Right kidney (tissue), 1 donor: ENCODE results near the gene SGTA.

Source experiments
- DNase-seq: peaks from one replicate; pipeline ENCODE4 v3.0.0-alpha.2; 2016

The SGTA gene

DNA sequence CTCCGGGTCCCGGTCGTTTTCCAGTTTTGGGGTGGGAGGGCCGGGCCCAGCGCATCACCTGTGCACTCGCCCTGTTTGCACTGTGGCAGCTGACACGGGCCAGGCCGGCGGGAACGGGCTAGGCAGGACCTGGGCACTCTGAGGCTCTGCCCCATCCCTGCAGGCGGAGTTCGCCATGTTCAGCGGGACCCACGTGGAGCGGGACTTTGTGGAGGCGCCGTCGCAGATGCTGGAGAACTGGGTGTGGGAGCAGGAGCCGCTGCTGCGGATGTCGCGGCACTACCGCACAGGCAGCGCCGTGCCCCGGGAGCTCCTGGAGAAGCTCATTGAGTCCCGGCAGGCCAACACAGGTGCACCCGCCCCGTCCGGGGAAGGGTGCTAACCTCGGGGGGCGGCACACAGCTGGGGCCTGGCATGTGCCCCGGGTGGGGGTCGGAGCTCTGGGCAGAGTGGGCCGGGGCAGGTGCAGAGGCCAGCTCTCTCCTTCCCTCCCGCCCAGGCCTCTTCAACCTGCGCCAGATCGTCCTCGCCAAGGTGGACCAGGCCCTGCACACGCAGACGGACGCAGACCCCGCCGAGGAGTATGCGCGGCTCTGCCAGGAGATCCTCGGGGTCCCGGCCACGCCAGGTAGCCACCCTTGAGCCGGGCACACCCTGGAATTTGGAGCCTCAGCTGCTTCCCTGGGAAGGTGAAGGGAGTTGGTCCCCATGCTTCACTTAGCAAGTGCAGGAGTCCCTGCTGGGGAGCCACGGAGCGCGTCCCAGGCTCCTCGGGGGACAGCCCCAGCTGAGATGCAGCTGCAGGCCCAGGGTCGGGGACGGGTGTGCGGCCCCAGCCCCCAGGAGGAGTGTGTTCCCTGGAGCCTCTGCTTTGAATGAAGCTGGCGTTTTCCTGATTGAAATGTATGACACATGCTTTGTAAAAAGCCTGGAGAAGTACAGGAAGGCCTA lies 27.3 kb upstream of the SGTA start:
- no peak for DNase-seq

DNA sequence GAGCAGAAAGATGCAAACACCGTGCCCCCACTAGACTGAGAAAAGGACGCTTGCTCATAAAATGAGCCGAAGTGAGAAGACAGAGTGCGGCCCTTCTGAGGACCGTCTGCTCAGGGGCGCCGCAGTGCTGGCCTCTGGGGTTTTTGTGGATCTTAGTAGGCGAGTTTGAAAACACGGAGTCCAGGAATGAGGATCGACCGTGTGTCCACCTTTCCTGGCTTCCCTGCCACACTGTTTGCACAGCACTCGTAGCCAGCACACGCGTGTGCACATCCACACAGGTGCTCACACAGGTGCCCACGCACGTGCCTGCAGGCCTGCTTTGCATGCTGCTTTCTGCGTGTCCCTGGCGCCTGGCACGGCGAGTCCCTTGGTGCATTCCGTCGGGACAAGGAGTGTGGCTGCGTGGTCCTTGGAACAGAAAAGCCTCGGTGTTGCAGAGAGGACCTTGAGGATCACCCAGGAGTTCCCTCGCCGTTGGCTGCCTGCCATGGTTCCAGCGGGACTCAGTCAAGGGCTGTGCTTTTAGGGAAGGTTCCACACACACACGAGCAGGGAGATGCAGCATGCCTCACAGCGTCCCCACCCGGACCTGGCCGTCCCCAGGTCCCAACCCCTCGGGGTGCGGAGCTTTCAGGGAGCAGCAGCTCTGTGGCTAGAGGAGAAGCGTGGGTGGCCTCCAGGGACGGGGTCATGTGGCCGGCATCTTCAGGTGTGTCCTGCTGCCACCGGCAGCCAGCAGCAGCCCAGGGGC lies 26.5 kb upstream of the SGTA start:
- DNase-seq: no peak

DNA sequence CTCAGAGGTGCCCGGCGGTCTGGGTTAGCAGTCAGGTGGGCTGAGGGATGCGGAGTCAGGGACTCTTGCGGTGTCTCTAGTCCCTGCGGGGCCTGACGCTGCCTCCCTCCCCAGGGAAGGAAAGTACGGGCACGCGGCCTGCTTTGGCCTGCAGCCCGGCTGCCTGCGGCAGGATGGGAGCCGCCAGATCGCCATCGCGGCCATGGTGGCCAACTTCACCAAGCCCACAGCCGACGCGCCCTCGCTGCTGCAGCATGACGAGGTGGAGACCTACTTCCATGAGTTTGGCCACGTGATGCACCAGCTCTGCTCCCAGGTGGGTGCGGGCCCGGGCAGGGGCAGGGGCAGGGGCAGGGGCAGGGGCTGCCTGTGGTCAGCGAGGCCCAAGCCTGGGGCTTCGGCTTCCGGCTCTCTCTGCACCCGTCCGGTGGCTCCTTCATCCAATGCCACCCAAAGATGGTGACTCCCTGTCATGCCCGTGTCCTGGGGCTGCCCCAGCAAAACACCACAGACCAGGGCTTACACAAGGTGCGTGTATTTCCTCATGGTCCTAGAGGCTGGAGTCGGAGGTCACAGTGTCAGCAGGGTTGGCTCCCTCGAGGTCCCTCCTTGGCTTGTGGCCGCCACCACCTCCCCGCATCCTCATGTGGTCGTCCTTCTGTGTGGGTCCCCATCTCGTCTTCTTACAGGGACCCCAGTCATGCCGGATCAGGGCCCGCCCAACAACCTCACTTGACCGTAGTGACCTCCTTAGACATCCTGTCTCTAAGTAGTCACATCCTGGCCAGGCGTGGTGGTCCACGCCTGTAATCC lies 25.3 kb upstream of the SGTA start:
- DNase-seq: no peak

DNA sequence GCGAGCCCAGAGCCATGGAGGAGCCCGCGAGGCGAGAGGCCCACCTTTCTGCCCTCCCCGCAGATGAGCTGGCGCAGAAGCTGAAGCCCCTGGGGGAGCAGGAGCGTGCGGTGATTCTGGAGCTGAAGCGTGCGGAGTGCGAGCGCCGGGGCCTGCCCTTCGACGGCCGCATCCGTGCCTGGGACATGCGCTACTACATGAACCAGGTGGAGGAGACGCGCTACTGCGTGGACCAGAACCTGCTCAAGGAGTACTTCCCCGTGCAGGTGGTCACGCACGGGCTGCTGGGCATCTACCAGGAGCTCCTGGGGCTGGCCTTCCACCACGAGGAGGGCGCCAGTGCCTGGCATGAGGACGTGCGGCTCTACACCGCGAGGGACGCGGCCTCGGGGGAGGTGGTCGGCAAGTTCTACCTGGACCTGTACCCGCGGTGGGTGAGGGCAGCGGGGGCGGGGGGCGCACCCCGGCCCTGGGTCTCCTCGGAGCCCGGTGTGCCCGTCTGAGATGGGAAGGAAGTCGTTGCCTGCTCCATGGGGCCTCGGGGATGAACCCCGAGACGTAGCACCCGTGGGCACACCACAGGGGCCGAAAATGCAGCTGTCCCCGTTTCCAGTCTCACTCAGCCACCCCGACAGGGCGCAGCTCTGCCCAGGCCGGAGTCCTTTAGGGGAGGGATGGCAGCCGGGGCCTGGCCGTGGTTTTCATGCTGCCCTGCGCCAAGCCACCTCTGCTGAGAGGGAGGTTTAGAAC lies 24.5 kb upstream of the SGTA start:
- no peak for DNase-seq

DNA sequence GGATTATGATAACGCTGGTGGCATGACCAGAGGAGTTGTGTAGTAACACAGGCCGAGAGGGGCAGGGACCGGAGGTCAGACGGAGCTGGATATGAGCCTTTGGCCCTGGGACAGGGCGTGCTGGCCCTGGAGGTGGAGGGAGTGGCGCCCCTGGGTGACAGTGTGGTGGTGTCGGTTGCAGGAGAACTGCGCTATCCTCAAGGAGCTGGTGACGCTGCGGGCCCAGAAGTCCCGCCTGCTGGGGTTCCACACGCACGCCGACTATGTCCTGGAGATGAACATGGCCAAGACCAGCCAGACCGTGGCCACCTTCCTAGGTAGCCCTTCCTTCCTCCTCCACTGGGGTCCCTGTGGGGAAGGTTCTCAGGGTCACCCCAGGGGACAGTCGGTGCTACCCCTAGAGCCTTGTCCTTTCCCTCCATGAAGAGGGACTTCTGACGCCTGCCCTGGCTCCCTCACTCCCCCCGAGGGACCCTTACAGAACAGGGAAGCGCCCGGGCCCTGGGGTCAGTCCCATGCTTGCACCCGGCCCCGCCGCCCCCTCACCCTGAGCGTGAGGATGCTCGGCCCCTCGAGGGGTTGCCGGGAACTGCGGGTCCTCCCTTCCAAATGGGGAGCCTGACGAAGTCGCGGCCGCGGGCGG lies 23.8 kb upstream of the SGTA start:
- DNase-seq: no peak

DNA sequence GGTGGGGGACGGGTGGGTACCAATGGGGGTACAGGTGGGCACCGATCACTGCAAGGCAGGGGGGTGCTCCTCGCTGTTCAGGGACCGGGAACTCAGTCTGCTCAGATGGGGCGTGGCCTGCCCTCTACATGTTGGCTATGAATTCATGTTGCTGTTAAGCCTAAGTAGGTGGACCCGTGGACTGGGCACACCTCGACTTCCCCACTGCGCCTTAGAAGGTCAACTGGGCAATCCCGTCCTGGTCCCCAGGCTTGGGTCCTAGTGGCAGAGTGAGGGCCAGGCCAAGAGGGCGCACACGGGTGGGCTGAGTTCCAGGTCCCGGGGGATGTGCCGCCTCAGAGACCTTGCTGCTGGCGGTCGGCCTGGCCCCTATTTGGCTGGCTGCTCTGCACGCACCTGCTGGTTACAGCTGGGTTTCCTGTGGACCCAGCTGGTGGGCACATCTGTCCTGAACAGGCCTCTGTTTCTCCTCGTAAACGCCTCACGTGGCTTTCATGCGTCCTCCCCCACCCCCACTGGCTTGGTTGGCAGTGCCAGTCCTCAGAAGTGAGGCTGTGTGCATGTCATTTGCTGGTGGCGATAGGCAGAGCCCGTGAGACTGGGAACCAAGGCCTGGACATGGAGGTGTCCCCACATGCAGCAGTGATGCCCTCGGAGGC lies 23.0 kb upstream of the SGTA start:
- DNase-seq: no peak

DNA sequence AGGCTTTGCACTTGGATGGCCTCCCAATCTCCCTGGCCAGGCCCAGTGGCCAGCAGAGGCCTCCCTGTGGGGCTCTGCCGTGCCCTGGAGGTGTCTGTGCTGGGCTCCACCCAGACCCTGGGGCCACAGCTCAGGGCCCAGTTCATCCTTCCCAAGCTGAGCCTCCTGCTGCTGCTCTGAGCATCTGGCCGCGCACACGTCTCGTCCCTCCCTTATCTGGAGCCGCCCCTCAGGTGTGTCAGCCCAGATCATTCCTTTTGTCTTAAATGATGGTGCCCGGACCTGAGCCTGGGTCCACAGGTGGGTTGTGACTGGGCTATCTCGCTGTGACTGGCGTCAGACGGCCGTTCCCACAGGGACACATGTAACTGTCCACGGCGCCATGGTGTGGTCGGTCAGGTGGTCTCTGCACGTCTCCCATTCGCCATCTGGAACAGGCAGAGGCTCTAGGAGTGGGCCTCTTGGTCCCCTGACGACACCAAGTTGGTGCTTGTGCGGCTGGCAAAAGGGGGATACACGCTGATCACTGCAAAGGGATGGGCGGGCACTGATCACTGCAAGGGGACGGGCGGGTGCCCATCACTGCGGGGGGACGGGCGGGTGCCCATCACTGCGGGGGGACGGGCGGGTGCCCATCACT lies 22.3 kb upstream of the SGTA start:
- DNase-seq: no peak

DNA sequence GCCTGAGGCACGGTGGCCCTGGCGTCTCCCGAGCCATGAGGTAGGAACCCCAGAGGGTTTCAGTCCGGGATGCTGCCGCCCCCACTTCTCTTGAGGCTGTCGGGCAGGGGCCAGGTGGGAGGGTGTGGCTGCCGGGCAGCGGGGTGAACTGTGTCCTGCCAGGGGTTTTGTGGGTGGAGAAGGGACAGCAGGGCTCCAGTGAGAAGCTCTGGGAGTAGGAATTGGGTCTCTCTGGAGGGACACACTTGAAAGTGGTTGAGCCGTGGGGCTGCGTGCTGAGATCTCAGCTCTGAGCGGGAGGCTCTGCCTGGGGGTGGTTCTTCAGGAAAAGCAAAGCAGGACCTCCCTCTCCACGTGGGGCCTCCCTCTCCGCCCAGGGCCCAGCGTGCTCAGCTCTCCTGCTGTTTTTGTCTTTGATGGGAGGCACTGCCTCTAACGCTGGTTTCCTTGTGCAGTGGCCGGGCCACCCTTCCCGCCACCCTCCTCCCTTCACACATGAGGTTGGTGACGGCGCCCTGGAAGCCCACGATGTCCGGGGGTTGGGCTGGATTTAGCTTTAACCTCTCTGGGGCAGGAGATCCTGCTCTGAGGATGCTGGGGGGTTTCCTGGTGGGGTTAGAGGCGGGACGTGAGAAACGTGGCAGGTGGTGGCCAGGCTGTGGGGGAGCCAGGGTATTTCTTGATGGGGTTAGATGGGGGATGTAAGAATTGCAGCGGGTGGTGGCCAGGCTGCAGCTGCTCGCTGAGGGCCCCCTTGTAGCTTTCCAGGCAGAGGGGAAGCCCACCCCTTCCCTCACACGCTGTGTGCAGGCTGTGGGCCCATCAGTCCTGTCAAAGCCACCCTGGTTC lies 21.3 kb upstream of the SGTA start:
- no peak for DNase-seq

DNA sequence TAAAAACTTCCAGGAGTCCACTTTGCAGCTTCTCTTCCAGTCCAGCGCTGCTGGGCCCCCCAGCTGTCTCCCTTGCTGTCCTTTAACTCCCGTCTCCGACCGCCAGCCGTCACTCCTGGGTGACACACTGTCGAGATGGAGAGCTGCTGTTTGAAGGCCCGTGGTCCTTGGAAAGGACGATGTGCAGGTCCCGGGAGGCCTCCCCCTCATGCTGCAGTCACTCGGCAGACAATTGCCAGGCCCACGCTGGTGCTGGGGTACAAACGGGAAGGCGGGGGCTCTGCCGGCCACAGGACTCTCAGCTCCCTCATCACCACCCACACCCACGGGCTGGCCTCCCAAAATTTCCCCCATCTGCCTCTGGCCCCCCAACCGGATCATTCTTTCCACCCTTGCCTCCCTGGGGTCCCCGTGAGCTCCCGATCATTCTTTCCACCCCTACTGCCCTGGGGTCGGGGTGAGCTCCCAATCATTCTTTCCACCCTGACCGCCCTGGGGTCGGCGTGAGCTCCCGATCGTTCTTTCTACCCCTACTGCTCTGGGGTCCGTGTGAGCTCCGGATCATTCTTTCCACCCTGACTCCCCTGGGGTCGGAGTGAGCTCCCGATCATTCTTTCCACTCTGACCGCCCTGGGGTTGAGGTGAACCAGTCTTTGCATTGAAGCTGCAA lies 20.5 kb upstream of the SGTA start:
- DNase-seq: no peak

DNA sequence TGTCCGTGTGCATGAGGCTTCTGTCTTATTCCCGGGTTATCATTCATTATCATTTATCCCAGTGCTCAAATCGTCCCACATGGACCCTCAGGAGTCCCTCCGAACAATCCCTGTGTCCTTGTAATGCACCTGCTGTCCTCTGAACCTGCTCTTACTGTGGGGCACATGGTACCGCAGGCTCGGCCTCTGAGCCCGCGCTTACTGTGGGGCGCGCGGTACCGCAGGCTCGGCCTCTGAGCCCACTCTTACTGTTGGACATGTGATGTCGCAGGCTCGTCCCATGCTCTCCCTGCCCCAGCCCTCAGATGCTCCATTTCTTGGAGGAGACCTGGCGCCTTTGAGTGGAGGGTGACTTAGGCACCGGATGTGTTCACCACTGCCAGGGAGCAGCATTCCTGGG lies 19.8 kb upstream of the SGTA start:
- no peak for DNase-seq

DNA sequence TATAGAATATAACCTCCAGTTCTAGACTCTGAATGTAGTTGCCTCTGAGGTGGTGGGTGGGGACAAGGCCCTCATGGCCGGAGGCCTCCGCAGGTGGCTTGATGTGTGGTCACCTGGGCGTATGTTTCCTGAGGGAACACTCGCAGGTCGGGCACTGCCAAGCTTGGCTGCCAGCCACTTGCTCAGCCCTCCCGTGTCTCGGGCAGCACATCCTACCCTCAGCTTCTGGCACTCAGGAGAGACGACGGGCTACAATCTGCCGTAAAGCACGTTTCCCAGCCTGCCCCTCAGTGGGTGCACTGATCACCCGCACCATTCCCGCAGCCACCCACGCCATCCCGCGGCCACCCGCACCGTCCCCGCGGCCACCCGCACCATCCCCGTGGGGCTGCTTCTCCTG lies 17.4 kb upstream of the SGTA start:
- DNase-seq: no peak

DNA sequence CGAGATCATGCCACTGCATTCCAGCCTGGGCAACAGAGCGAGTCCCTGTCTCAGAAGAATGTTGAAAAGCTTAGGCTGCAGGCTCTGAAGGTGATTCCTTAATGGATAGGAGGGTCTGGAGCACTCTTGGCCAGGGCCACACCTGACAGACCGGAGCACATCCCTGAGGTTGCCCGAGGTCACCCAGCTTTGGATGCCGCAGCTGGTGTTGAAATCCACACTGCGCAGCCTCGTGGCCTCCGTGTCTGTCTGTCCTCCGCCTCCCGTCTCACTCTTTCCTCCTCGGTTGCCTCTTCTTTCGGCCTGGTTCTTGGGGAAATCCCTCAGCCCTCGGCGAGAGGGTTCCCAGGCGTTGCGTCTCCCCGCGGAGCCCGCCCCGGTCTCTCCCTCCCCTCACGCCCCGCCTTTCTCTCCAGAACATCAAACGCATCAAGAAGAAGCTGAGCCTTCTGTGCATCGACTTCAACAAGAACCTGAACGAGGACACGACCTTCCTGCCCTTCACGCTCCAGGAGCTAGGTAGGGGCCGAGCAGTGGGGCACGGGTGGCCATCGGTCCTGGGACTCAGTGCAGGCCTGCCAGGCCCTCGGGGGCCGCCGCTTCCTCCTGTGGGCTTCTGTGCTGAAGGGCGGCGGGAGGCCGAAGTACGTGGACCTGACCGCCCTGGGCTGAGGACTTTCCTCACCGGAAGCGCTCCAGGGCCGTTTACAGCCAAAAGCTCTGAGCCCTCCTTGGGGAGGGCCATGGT lies 16.4 kb upstream of the SGTA start:
- no peak for DNase-seq

DNA sequence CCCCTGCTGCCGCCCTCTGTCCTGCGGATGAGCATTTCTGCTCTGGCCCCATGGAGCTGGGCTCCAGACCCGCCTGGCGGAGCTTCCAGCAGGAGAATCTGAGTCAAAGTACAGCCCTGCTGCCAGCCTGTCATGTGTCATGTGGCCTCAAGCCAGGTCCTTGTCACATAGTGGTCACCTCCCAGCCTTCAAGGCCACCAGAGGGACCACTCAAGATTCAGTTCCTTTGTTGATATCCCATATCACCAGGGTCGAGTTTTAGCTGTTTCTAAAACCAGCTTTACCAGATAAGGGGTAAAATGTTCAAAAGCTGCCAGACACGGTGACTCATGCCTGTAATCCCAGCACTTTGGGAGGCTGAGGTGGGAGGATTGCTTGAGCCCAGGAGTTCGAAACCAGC lies 15.7 kb upstream of the SGTA start:
- DNase-seq: no peak

DNA sequence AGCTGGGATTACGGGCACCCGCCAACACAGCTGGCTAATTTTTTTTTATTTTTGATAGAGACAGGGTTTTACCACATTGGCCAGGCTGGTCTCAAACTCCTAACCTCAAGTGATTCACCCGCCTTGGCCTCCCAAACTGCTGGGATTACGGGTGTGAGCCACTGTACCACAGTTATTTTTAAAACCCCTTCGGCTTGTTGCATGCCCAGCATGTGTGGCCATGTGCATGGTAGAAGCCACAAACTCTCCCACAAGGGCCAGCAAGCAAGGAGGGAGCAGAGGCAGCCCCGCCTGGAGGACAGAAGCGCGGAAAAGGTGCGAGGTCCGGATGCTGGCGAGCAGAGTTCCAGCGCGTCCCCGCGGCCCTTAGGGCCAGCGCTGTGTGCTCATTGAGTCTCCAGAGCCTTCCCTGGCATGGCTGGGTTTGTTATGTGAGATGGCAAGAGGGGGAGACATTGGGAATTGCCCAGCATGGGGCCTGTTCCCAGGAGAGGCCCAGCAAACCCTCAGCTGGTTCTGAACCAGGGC lies 15.1 kb upstream of the SGTA start:
- no peak for DNase-seq

DNA sequence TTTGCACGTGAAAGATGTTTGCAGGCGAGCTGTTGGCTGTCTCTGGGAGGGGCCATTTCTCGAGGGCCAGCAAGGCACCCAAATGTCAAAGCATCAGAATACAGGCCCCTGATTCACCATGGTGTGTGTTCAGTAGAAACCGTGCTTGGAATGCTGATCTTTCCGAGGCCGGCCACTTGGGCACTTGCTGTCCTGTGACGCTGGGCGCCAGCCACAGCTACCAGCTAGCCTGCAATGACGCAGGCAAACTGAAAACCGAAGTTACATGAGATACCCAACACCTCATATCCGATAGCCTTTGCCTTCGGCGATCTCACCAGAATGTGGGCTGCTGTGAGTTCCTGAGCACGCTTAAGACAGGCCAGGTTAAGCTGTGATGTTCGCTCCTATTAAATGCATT lies 14.2 kb upstream of the SGTA start:
- no peak for DNase-seq

DNA sequence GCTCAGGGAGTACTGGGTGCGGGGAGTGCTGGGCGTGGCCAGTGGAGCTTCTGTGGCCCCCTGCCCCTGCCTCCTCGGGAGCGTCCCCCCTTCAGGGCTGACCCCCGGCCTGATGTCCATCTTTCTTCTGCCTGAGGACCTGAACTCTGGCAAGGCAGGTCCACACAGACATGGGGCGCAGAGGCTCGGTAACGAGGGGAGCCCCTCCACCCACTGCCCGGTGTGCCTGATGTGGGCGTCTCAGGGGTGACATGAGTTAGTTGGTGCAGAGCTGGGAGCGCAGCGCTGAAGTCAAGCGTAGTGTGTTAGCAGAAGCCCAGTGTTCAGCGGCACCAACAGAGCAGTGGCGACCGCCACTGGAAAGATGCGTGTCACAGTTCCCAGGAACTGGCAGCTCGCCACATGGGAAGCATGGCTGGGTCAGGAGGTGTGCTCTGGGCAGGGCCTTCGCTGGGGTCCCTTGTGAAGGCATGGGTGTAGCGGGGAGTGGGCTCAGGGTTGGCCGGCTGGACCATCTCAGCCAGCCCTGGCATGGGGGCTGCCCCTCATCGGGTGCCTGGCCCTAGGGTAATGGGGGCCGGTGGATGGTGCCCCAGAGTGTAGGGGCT lies 13.7 kb upstream of the SGTA start:
- no peak for DNase-seq
